ENCODE data around the gene SREBF2. TPM values are rescaled to one million over a fixed set of nuclear protein-coding genes. Genes with fewer than 3 reads are reported as not detected.
A peak's percentile ranks its signal among the peaks of the same experiment; 100 is the strongest.

The SREBF2 gene
- total and polyA plus RNA-seq, 2 of the 13 experiments (the other 11 are each of a cell fraction or from before 2014, with no cell fraction given) = 53.8 to 72.6 TPM

DNA sequence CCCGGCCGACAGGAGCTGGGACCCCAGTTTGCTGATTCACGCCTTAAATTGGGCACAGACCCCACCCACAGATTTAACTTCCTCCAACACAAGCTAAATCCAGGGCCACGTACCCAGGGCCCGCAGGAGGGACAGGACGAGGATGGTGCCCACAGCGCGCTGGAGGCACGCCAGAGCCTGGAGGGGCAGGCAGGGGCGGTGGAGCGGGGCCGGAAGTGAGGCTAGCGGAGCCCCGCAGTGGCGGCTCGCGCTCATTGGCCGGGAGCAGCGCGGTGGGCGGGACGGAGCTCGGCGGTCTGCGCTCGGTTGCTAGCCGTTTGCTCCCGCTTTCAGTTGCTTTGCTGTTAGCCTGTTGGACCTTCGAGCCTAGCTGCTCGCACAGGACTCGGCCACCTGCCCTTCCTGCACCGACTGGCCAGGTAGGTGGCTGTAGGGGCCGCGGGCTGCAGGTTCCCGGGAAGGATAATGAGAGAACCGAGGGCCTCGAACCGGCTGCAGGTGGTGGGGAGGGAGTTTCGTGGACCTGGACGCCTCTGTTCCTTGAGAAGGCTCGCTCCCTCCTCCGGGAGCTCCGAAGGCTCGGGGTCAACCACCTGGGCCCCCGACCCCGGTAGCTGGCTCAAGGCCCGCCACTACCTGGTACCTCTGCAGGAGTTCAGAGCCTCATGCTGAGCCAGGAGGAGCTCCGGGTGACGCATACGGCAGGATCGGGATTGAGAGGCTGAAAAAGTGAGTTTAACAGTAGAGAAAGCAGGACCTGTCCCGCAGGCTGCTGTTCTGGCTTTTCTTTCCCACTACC is 32.4 kb upstream of the SREBF2 start, which contains the start of gene CCDC134 (continued):
- TF ChIP-seq USF2 (IDR thresholded peaks at IDR 0.05; ENCODE audit: low read depth, low read length) = no peak
- no peak; the same call in 1 of the 2 replicates for TF ChIP-seq USF2 (CRISPR knock-in tag; IDR thresholded peaks at IDR 0.05; ENCODE audit: borderline replicate concordance)
- no peak; the same call in 1 of the 2 replicates for TF ChIP-seq ZNF414 (CRISPR knock-in tag; IDR thresholded peaks at IDR 0.05)
- TF ChIP-seq ZNF275 (CRISPR knock-in tag; IDR thresholded peaks at IDR 0.05; ENCODE audit: borderline replicate concordance) = peak; percentile 87; the same call in 1 of the 2 replicates
- TF ChIP-seq ZNF431 (CRISPR knock-in tag; IDR thresholded peaks at IDR 0.05; ENCODE audit: borderline replicate concordance, low read depth) = peak; percentile 74; the same call in 1 of the 2 replicates
- TF ChIP-seq ZNF205 (CRISPR knock-in tag; IDR thresholded peaks at IDR 0.05) = no peak; the same call in 1 of the 2 replicates
- TF ChIP-seq, protein P1, sequence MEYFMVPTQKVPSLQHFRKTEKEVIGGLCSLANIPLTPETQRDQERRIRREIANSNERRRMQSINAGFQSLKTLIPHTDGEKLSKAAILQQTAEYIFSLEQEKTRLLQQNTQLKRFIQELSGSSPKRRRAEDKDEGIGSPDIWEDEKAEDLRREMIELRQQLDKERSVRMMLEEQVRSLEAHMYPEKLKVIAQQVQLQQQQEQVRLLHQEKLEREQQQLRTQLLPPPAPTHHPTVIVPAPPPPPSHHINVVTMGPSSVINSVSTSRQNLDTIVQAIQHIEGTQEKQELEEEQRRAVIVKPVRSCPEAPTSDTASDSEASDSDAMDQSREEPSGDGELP (IDR thresholded peaks at IDR 0.05; ENCODE audit: borderline replicate concordance, low read depth) = no peak; the same call in 1 of the 2 replicates
- TF ChIP-seq ZNF747 (CRISPR knock-in tag; IDR thresholded peaks at IDR 0.05; ENCODE audit: borderline replicate concordance) = peak; percentile 87; the same call in 1 of the 2 replicates
- 0 out of 2 replicates have a peak, but pooled peaks have one; percentile 16 for TF ChIP-seq RXRB (CRISPR knock-in tag; IDR thresholded peaks at IDR 0.05; ENCODE audit: borderline replicate concordance)
- TF ChIP-seq ZNF841 (CRISPR knock-in tag; IDR thresholded peaks at IDR 0.05; ENCODE audit: borderline replicate concordance) = no peak
- no peak for TF ChIP-seq FOXP1 (IDR thresholded peaks at IDR 0.05)
- no peak for TF ChIP-seq FOXP1 (CRISPR knock-in tag; IDR thresholded peaks at IDR 0.05)
- TF ChIP-seq, protein P2, sequence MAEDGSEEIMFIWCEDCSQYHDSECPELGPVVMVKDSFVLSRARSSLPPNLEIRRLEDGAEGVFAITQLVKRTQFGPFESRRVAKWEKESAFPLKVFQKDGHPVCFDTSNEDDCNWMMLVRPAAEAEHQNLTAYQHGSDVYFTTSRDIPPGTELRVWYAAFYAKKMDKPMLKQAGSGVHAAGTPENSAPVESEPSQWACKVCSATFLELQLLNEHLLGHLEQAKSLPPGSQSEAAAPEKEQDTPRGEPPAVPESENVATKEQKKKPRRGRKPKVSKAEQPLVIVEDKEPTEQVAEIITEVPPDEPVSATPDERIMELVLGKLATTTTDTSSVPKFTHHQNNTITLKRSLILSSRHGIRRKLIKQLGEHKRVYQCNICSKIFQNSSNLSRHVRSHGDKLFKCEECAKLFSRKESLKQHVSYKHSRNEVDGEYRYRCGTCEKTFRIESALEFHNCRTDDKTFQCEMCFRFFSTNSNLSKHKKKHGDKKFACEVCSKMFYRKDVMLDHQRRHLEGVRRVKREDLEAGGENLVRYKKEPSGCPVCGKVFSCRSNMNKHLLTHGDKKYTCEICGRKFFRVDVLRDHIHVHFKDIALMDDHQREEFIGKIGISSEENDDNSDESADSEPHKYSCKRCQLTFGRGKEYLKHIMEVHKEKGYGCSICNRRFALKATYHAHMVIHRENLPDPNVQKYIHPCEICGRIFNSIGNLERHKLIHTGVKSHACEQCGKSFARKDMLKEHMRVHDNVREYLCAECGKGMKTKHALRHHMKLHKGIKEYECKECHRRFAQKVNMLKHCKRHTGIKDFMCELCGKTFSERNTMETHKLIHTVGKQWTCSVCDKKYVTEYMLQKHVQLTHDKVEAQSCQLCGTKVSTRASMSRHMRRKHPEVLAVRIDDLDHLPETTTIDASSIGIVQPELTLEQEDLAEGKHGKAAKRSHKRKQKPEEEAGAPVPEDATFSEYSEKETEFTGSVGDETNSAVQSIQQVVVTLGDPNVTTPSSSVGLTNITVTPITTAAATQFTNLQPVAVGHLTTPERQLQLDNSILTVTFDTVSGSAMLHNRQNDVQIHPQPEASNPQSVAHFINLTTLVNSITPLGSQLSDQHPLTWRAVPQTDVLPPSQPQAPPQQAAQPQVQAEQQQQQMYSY (CRISPR knock-in tag; IDR thresholded peaks at IDR 0.05) = 0 out of 2 replicates have a peak, but pooled peaks have one; percentile 55
- no peak for TF ChIP-seq EP300 (IDR thresholded peaks at IDR 0.05; ENCODE audit: low read depth in 2 of 2, low read length in 2 of 2)
- no peak for TF ChIP-seq EP300 (CRISPR knock-in tag; IDR thresholded peaks at IDR 0.05; ENCODE audit: borderline replicate concordance)
- TF ChIP-seq DDIT3 (CRISPR knock-in tag; IDR thresholded peaks at IDR 0.05) = no peak
- peak; percentile 82 for TF ChIP-seq GABPA (IDR thresholded peaks at IDR 0.05; ENCODE audit: low read depth, low read length)
- peak; percentile 86 for TF ChIP-seq GABPA (CRISPR knock-in tag; IDR thresholded peaks at IDR 0.05; ENCODE audit: low read depth)
- no peak for TF ChIP-seq ZNF251 (CRISPR knock-in tag; IDR thresholded peaks at IDR 0.05)
- TF ChIP-seq TARDBP (CRISPR knock-in tag; IDR thresholded peaks at IDR 0.05) = peak; percentile 80

All from HepG2 (cell line).